Left lobe of liver (tissue), 2 donors: ENCODE measurements around the gene LIN54. TPM values are rescaled to one million over a fixed set of nuclear protein-coding genes. Genes with fewer than 3 reads are reported as not detected.
A peak's percentile ranks its signal among the peaks of the same experiment; 100 is the strongest.
"Not testable (repeated sequence)": the region's sequence is repeated elsewhere in the genome, so short reads cannot be mapped to it uniquely, and the experiment has no call there.

Source experiments
- ATAC-seq: fragments of 200-7000 bp; cut with Tn5 transposase; one replicate; pipeline ENCODE4 v1.9.1; 2020; ENCODE audit warnings: mild to moderate bottlenecking, moderate library complexity
- DNase-seq: peaks from one replicate; pipeline ENCODE4 v3.0.0-alpha.2; 2020; ENCODE audit warnings: low spot score
- total RNA-seq: library from RNA; stranded (reverse); gene quantifications from one replicate; pipeline ENCODE4 v1.2.1, GENCODE V29; 2021
- donor health status: DM: no; HTN: no; CAD: no; lungs with moderate emphysema.
- donor health status: DM: no; HTN: yes; CAD: no.

Gene LIN54
- total RNA-seq: 5.7 TPM

DNA sequence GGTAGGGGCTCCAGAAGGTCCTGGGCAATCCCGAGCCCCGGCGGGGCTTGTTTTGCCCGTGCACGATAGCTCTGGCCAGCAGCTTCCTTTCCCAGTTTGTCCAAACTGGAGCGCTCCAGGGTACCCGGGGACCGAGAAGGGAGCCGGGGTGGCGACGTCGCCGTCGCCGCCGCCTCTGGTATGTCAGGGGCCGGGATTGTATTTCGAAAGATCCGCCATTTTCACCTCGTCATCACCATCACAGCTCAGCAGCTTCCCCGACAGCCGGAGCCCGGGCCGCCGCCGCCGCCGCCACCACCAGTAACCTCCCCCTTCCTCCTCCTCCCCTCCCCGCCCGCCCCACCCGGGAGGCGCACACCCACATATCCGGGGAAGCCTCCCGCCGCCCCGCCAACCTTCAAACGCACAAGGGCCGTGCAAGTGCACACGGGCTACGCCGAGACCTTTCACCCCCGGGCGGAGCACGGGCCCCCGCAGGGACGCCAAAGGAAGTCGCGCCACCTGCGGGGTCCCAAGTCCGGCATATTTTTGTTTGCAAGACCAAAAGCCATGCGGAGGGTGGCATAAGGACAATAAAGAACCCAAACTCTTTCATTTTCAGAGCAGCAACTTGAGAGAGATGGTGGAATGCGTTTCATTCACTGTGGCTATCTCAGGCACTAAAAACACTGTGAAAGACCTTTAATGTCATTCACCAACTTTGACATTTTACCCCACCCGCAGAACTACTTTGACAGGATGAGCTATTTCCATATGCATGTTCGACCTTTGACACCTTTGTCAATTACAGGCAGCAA lies at the start of gene LIN54:
LIN54 (minus strand) TSS at position 302 of the 797 bp plus-strand sequence. CDS start 25,979 bp downstream, outside the sequence.
- ATAC-seq: peak; percentile 61

DNA sequence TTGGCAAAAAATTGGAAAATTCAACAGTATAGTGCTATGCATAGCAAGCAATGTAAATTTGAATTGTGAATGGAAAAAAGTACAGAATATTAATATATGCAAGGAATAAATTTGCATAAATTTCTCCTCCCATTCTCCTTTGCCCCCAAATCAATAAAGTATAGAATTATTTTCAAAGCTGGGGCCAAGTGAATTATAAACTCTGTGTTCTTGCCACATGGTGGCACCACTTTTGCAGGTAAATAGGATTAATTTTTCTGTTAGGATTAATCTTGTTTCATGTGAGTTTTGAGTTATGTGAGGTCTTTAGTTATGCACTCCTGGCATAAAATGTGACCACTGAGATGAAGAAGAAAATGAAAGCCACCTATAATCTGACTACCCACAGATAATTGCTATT lies 44.3 kb upstream of the LIN54 start:
- DNase-seq (no peak), ATAC-seq (no peak)

More for the DNA sequence above, at the start of gene LIN54:
- peak; percentile 83 for DNase-seq

GRCh38 chr4:83048781-83049180 lies 38.2 kb upstream of the LIN54 start:
- not testable (repeated sequence) for ATAC-seq, DNase-seq

- DNase-seq: no peak
- ATAC-seq: no peak
Observed at GRCh38 chr4:83046693-83047473, 36.3 kb upstream of the LIN54 start.

DNA sequence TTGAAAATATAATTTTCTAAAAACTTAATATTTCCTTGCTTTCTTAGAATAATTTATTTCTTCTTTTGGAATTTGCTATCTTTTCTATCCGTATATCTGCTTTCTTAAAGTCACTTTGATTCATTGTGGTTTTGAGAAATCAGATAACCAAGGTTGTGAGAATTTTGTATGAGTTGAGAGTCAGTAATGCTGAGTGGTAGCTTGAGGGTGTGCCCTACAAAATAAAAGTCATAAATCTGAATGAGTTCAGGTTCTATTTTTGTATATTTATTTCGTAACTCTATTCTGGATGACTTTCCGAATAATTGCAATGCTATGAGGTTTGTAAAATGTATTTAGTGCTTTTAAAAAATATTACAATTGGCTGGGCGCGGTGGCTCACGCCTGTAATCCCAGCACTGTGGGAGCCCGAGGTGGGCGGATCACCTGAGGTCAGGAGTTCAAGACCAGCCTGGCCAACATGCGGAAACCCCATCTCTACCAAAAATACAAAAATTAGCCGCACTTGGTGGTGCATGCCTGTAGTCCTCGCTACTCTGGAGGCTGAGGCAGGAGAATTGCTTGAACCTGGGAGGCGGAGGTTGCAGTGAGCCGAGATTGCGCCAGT lies 33.3 kb upstream of the LIN54 start:
- no peak for ATAC-seq
- DNase-seq: no peak

GRCh38 chr4:83043157-83043556 lies 32.5 kb upstream of the LIN54 start:
- not testable (repeated sequence) for ATAC-seq, DNase-seq

DNA sequence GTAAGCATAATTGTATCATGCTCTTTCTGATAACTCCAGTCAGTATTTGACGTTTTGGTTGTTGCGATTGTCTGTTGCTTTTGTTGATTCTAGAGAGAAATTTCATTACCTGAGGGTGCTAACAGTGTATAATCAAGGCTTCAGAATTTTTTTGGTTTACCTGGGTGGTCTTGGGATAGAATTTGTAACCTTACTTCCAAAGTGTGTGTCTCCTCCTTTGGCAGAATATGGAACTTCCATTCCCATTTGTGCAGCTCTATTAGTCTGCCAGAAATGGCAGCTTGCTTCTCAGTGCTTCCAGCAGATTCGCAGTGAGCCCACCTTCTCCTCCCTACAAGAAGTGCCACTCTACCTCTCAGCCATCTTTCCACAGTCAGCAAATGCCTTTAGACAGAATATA lies 29.6 kb upstream of the LIN54 start:
- no peak for ATAC-seq
- DNase-seq: no peak

DNA sequence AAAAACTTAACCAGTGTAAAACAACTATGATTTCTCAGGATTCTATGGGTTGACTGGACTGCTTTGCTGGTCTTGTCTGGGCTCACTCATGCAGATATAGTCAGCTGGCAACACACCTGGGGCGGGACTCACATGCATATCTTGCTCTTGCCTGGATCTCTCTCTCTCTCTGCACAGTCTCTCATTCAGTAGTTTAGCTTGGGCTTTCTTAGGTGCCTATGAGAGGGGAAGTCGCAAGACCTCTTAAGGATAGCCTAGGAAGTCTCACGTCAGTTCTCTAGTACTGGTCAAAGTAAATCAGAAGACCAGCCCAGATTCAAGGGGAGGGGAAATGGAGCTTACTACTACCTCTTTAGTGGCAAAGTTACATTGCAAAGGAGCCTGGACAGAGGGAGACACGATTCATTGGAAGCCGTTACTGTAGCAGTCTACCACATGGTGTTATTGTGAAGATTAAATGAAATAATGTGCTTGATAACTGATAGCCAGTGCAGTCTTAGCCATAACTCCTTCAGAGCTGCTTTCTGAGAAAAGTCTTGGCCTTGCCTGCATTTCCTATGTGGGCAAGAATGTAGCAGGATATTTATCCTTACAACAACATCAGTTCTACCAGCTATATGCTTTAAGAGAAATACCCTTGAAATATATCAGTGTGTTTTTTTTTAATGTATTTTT lies 26.5 kb upstream of the LIN54 start:
- ATAC-seq (no peak), DNase-seq (no peak)

DNA sequence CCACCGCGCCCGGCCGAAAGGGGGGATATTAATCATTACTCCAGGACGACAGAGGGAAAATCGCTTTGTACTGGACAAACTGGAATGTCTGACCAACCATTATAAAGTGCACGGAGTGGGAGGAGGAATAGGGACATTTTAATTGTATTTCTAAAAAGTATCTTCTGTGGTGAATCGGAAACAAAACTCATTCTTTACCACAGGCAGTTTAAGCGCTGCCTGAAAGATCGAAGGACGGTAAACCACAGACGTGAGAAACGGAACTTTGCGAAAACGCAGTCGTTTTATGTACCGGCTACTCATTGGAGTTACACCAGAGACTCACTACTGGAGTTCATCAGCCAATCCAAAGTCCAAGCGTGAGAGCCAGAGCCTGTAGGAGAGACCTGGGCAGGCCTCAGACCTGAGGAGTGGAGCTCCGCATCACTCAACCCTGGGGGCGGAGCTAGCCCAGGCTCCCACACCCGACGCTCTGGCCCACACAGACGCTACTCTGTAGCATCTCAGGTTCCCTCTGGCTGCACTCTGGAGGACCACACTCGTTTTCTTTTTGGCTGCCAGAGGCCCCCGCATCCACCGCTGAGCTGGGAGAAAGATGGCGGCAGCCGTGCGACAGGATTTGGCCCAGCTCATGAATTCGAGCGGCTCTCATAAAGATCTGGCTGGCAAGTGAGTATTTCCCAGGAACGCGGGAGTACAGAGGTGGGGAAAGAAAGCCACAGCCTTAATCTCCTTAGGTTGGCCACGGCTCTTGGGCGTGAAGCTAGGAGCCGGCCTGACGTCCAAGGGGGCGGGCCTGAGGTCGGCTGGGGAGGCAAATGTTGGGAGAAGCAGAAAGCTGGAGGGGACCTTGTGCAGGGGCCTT lies 24.2 kb upstream of the LIN54 start, which contains the start of gene COPS4:
COPS4 (plus strand) TSS at position 554 of the 865 bp plus-strand sequence; CDS start at position 596, 42 bp downstream.
- ATAC-seq: peak; percentile 98
- peak; percentile 97 for DNase-seq

GRCh38 chr4:83029688-83030087 lies 19.1 kb upstream of the LIN54 start:
- no peak for ATAC-seq
- DNase-seq: no peak

DNA sequence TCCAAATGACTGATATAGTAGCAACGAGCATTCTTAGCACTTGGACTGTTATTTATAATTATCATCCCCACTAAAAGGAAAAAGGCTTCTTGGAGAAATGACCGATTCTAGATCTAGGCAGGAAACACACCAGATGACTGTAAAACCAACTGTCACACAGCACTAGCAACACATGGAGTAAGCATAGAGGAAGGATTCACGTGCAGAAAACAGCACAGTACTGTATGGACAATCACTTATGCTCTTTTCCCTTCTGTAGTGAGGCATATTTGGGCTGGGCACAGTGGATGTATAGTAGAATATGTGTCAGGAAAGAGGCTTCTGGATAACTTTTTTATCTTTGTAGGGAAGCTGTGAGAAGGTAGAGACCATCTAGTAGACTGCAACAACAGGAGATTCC lies 18.4 kb upstream of the LIN54 start:
- ATAC-seq: no peak
- DNase-seq: no peak

GRCh38 chr4:83025563-83025962 lies 14.9 kb upstream of the LIN54 start:
- DNase-seq (no peak), ATAC-seq (no peak)

DNA sequence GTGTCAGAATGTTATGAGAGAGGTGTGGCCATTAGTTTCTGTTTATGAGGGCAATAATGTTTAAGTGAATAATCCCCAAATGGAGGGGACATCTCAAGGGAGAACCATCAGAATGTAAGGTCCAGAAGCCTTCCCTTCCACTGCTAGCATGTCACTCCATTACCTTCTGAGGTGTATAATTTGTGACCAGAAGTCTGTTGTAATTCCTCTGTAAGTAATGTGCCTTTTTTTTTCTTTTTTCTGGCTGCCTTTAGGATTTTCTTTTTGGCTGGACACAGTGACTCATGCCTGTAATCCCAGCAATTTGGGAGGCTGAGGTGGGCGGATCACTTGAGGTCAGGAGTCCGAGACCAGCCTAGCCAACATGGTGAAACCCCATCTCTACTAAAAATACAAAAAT lies 13.6 kb upstream of the LIN54 start:
- no peak for ATAC-seq
- DNase-seq: no peak

GRCh38 chr4:83023599-83023998 lies 13.0 kb upstream of the LIN54 start:
- not testable (repeated sequence) for DNase-seq, ATAC-seq

DNA sequence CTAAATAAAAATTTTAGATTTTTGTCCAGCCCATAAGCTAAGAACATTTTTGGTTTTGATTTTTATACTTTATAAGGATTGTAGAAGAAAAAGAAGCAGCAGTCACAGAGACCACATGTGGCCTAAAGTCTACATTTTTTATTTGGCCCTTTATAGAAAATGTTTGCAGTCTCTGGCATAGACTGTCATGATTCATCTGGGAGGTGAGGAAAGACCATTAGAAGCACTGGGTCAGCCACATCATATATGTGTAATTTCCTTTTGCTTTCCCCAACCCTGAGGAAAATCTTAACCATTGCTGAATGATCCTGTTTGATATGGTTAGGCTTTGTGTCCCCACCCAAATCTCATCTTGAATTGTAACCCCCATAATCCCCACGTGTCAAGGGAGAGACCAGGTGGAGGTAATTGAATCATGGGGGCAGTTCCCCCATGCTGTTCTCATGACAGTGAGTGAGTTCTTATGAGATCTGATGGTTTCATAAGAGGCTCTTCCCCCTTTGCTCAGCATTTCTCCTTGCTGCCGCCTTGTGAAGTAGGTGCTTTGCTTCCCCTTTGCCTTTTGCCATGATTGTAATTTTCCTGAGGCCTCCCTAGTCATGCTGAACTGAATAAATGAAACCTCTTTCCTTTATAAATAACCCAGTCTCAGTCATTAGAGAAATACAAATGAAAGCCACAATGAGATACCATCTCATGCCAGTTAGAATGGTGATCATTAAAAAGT lies 12.3 kb upstream of the LIN54 start:
- no peak for DNase-seq
- no peak for ATAC-seq

DNA sequence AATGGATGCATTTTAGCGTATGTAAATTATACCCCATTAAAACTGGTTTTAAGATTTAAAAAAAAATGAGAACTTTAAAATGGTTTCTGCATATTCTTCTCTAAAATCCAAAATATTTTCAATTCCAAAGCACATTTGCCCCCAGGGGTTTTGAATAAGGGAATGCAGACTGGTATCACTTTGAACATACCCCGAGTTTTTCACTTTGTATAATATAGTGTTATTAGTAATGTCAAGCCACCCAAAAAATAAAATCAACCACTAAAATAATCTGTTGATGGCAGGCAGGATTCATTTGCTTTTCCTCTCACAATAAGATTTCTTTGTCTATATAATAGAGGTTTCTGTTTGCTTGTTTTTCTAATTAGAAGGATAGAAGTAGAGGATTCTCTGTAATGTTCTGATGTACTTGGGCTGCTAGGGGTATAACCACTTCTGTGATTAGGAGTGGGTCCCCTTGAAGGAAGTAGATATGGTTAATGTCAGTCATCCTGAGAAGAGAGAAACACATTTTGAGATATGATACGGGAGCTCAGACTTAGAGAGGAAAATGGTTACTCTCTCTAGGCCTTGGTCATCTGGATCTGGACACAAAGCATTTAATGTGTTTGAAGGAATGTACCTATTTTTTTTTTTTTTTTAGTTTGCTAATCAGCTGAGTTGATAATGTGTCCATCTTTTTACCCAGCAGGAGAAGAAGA lies 9.3 kb upstream of the LIN54 start:
- DNase-seq (no peak), ATAC-seq (no peak)

GRCh38 chr4:83013902-83014301 lies 3.3 kb upstream of the LIN54 start:
- ATAC-seq (no peak), DNase-seq (no peak)

- DNase-seq (no peak), ATAC-seq (no peak)
Observed at GRCh38 chr4:83013420-83013867, 2.8 kb upstream of the LIN54 start.
